ENCODE results near the gene SLIT3. TPM values are rescaled to one million over a fixed set of nuclear protein-coding genes. Genes with fewer than 3 reads are reported as not detected.

SLIT3 gene
- total RNA-seq, 2 experiments from 2014 or later, result 5.4 to 7.3 TPM

DNA sequence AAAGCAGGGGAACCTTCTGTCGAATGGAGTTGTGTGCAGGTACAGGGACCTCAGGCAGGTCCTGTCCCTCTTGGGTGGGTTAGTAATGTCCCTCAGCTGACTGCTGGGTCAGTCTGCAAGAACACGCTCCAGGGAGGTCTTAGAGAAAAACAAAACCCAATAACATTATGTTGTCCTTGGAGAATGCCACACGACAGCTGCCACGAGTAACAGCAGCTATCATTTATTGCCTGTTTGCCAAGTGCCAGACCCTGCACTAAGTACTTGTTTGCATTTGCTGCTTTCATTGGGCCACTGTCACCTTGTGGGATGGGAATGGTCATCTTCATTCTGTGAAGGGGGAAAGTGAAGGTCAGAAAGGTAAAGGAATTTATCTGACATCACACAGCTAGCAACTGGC is 310.3 kb downstream of the SLIT3 start:
- Mint-ChIP-seq H3K4me1 (peaks cover 4% of the 10 kb centered on the region), H3K36me3 (ENCODE audit: low read depth) (no peaks in the 10 kb centered on the region), H3K4me3 (no peak overlapping the region), H3K27ac (no peak overlapping the region), H3K27me3 (peaks cover 11% of the 10 kb centered on the region), H3K9me3 (ENCODE audit: low read depth) (no peaks in the 10 kb centered on the region)
- ATAC-seq, result no peak
- intact Hi-C loops (cut with DNase I, micrococcal nuclease), result no loop called here
- POLR2A ChIA-PET, result no interaction called here
- DNase-seq, result no peak
- CTCF ChIA-PET, result interaction anchor here (0.6 to 1.2 kb wide), 2 partner anchors 333 to 1038 kb away, joined by 3 read pairs; no protein-coding TSS in a partner anchor

- no peaks in the 10 kb centered on the region for H3K9me3 Mint-ChIP-seq (ENCODE audit: low read depth)
- ChIA-PET POLR2A (no interaction called here), CTCF (interaction anchor here (1.2 kb wide), 1 partner anchor 1039 kb away, joined by 3 read pairs; no protein-coding TSS in a partner anchor)
- H3K4me1 Mint-ChIP-seq, result peaks cover 4% of the 10 kb centered on the region
- no peak overlapping the region for H3K27ac Mint-ChIP-seq
- H3K4me3 Mint-ChIP-seq, result no peak overlapping the region
- DNase-seq (no peak), ATAC-seq (no peak)
- H3K27me3 Mint-ChIP-seq, result peaks cover 9% of the 10 kb centered on the region
- no peaks in the 10 kb centered on the region for H3K36me3 Mint-ChIP-seq (ENCODE audit: low read depth)
- intact Hi-C loops (cut with DNase I, micrococcal nuclease), result loop anchor here (5.0 to 10.0 kb wide), 4 partner anchors 97 to 725 kb away; partner anchors contain the start of gene SLIT3 (in 1 of the 2)
Measured at GRCh38 chr5:168989731-168990505, 311.0 kb downstream of the SLIT3 start.

- intact Hi-C loops (cut with DNase I, micrococcal nuclease), result loop anchor here (1.0 to 10.0 kb wide), 5 partner anchors 99 to 724 kb away; partner anchors contain the start of gene SLIT3 (in 1 of the 2)
- peaks cover 9% of the 10 kb centered on the region for H3K27me3 Mint-ChIP-seq
- no peak overlapping the region for H3K4me3 Mint-ChIP-seq
- CTCF ChIA-PET, result interaction anchor here (0.6 to 1.9 kb wide), 4 partner anchors 12 to 315 kb away, joined by 3 to 8 read pairs (median 6); no protein-coding TSS in a partner anchor
- H3K4me1 Mint-ChIP-seq, result peaks cover 4% of the 10 kb centered on the region
- POLR2A ChIA-PET, result no interaction called here
- no peaks in the 10 kb centered on the region for H3K9me3 Mint-ChIP-seq (ENCODE audit: low read depth)
- ATAC-seq (no peak), DNase-seq (no peak)
- H3K27ac Mint-ChIP-seq, result no peak overlapping the region
- no peaks in the 10 kb centered on the region for H3K36me3 Mint-ChIP-seq (ENCODE audit: low read depth)
Measured at GRCh38 chr5:168988699-168989098, 312.2 kb downstream of the SLIT3 start.

DNA sequence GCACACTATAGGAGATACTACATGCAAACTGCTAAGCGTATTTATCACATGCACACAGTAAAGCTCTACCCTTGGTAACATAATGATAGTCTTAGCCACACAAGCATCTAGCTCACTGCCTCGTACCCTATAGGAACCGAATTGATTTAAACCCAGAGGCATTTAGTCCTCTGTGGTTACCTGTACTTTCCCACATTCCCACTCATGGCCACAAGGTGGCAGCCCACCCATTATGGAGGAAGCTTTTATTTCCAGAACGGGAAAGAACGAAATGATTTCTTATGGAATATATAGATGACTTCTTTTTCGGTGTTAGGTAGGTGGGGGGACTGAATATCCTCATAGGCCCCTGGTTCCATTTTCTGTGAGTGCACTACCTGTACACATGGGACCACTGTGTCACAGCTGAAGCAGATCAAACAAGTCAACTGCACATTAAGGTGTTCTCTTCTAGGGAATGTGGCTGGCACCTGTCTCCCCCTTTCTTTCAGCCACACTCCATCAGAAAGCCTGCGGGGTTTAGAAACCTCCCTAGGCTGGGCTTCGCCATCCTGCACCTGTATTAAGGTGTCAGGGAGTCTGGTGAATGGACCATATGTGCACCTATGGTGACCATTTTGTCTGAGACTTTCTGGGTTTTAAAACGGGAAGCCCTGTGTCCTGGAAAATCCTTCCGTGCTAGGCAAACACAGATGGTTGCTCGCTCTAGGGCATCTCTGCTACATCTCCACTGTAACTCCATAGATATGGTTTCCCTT is 313.2 kb downstream of the SLIT3 start:
- peak; percentile 63 for ATAC-seq
- Mint-ChIP-seq H3K9me3 (ENCODE audit: low read depth) (no peaks in the 10 kb centered on the region), H3K27ac (no peak overlapping the region), H3K4me3 (no peak overlapping the region), H3K36me3 (ENCODE audit: low read depth) (no peaks in the 10 kb centered on the region), H3K27me3 (peaks cover 9% of the 10 kb centered on the region), H3K4me1 (peaks cover 4% of the 10 kb centered on the region)
- POLR2A ChIA-PET, result no interaction called here
- CTCF ChIA-PET, result interaction anchor here (0.6 to 1.9 kb wide), 16 partner anchors 8 to 596 kb away, joined by 3 to 13 read pairs (median 3); partner anchors contain the start of gene SPDL1
- intact Hi-C loops (cut with DNase I, micrococcal nuclease), result loop anchor here (1.0 to 10.0 kb wide), 7 partner anchors 100 to 723 kb away; partner anchors contain the start of gene SLIT3 (in 1 of the 2)
- DNase-seq, result peak; percentile 79

DNA sequence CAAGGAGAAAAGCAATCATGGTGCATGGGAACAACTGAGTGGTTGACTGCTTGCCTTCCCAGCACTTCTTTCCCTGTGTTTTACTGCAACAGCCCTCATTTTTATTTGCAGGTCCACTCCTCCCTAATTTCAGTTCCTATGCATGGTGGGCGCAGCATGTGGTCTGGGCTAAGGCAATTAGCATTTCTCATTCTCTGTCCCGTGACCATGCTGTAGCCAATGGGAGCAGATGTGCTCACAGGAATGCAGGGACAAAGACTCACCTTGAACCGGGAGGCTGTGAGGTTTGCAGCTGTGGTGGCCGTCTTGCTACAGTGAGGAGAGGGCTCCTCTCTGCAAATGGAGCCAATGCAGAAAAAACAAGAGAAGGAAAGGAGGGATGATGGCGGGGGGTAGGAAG is 315.5 kb downstream of the SLIT3 start:
- no peak for ATAC-seq
- Mint-ChIP-seq H3K27ac (no peak overlapping the region), H3K4me3 (no peak overlapping the region), H3K4me1 (peaks cover 4% of the 10 kb centered on the region), H3K36me3 (ENCODE audit: low read depth) (no peaks in the 10 kb centered on the region), H3K9me3 (ENCODE audit: low read depth) (no peaks in the 10 kb centered on the region), H3K27me3 (peaks cover 9% of the 10 kb centered on the region)
- no peak for DNase-seq
- ChIA-PET POLR2A (no interaction called here), CTCF (interaction anchor here (0.7 kb wide), 1 partner anchor 701 kb away, joined by 3 read pairs; no protein-coding TSS in a partner anchor)
- intact Hi-C loops (cut with DNase I, micrococcal nuclease), result loop anchor here (5.0 to 10.0 kb wide), 4 partner anchors 102 to 721 kb away; partner anchors contain the start of gene SLIT3 (in 1 of the 2)

GRCh38 chr5:168984135-168984675 is 316.7 kb downstream of the SLIT3 start:
- POLR2A ChIA-PET, result no interaction called here
- Mint-ChIP-seq H3K27me3 (peaks cover 9% of the 10 kb centered on the region), H3K4me1 (peaks cover 4% of the 10 kb centered on the region), H3K27ac (no peak overlapping the region), H3K4me3 (no peak overlapping the region), H3K36me3 (ENCODE audit: low read depth) (no peaks in the 10 kb centered on the region), H3K9me3 (ENCODE audit: low read depth) (no peaks in the 10 kb centered on the region)
- intact Hi-C loops (cut with DNase I, micrococcal nuclease), result loop anchor here in 1 of 2 experiments (10.0 kb wide), 1 partner anchor 719 kb away; no protein-coding TSS in a partner anchor
- CTCF ChIA-PET, result no interaction called here
- DNase-seq (no peak), ATAC-seq (no peak)

DNA sequence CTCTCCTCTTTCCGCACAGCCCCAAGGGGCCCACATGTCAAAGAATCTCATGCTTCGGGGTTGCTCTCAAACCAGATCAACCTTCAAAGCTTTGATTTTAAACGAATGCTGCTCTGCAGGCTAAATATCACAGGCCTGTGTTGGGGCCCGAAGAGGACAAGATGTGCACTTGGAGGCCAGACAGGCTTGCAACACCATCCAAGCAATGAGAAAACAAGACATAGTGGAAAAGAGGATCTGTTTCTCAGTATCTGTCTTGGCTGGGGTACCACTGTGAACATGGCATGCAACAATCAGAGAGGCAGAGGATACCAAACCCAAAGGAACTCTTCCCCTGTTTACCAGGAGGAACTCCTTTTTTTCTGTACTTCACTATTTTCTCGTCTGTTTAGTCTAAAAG is 321.8 kb downstream of the SLIT3 start:
- intact Hi-C loops (cut with DNase I, micrococcal nuclease), result no loop called here
- H3K27me3 Mint-ChIP-seq, result peaks cover 18% of the 10 kb centered on the region
- peaks cover 2% of the 10 kb centered on the region for H3K4me1 Mint-ChIP-seq
- ATAC-seq, result no peak
- no peaks in the 10 kb centered on the region for H3K36me3 Mint-ChIP-seq (ENCODE audit: low read depth)
- H3K9me3 Mint-ChIP-seq (ENCODE audit: low read depth), result no peaks in the 10 kb centered on the region
- H3K4me3 Mint-ChIP-seq, result no peak overlapping the region
- POLR2A ChIA-PET, result no interaction called here
- H3K27ac Mint-ChIP-seq, result no peak overlapping the region
- no peak for DNase-seq
- CTCF ChIA-PET, result interaction anchor here (1.0 to 1.4 kb wide), 2 partner anchors 8 to 303 kb away, joined by 3 to 4 read pairs; no protein-coding TSS in a partner anchor

- no peak overlapping the region for H3K4me3 Mint-ChIP-seq
- ATAC-seq (no peak), DNase-seq (no peak)
- no peak overlapping the region for H3K27ac Mint-ChIP-seq
- H3K27me3 Mint-ChIP-seq, result peaks cover 23% of the 10 kb centered on the region
- no peaks in the 10 kb centered on the region for H3K36me3 Mint-ChIP-seq (ENCODE audit: low read depth)
- CTCF ChIA-PET, result interaction anchor here (0.8 to 1.0 kb wide), 2 partner anchors 9 to 35 kb away, joined by 3 to 4 read pairs; no protein-coding TSS in a partner anchor
- H3K9me3 Mint-ChIP-seq (ENCODE audit: low read depth), result no peaks in the 10 kb centered on the region
- POLR2A ChIA-PET, result no interaction called here
- peaks cover 2% of the 10 kb centered on the region for H3K4me1 Mint-ChIP-seq
- intact Hi-C loops (cut with DNase I, micrococcal nuclease), result no loop called here
Measured at GRCh38 chr5:168978500-168978899, 322.4 kb downstream of the SLIT3 start.

DNA sequence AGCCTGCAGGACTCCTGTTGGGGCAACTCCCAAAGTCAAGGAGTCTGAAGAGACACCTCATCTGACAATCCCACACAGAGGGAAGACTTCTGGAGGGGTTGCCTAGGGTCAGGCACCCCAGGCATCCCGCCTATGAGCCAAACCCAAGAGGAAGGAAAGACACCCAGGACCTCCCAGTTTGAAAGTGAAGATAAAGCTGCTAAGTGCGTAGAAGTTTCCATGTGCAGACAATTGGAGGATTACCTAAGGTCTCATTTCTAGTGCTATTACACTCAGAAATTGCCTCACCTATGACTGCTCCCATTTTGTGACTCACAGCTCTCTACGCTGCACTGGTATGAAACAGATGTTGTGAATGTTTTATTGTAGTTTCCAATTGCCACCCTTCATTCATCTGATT is 322.9 kb downstream of the SLIT3 start:
- Mint-ChIP-seq H3K9me3 (ENCODE audit: low read depth) (no peaks in the 10 kb centered on the region), H3K27me3 (peaks cover 24% of the 10 kb centered on the region), H3K4me3 (no peak overlapping the region), H3K27ac (no peak overlapping the region), H3K36me3 (ENCODE audit: low read depth) (no peaks in the 10 kb centered on the region), H3K4me1 (peaks cover 2% of the 10 kb centered on the region)
- ChIA-PET CTCF (interaction anchor here (0.6 to 0.8 kb wide), 2 partner anchors 35 to 231 kb away, joined by 3 read pairs; no protein-coding TSS in a partner anchor), POLR2A (no interaction called here)
- ATAC-seq, result peak; percentile 90
- intact Hi-C loops (cut with DNase I, micrococcal nuclease), result no loop called here
- no peak for DNase-seq

- H3K4me1 Mint-ChIP-seq, result peaks cover 2% of the 10 kb centered on the region
- ChIA-PET CTCF (interaction anchor here (1.7 kb wide), 1 partner anchor 12 kb away, joined by 6 read pairs; no protein-coding TSS in a partner anchor), POLR2A (no interaction called here)
- peaks cover 32% of the 10 kb centered on the region for H3K27me3 Mint-ChIP-seq
- H3K4me3 Mint-ChIP-seq, result no peak overlapping the region
- H3K9me3 Mint-ChIP-seq (ENCODE audit: low read depth), result no peaks in the 10 kb centered on the region
- H3K36me3 Mint-ChIP-seq (ENCODE audit: low read depth), result no peaks in the 10 kb centered on the region
- no peak overlapping the region for H3K27ac Mint-ChIP-seq
- ATAC-seq, result no peak
- intact Hi-C loops (cut with DNase I, micrococcal nuclease), result no loop called here
- no peak for DNase-seq
Measured at GRCh38 chr5:168976311-168976970, 324.5 kb downstream of the SLIT3 start.

- no peak overlapping the region for H3K27ac Mint-ChIP-seq
- H3K9me3 Mint-ChIP-seq (ENCODE audit: low read depth), result no peaks in the 10 kb centered on the region
- no peak overlapping the region for H3K4me3 Mint-ChIP-seq
- H3K27me3 Mint-ChIP-seq, result peaks cover 41% of the 10 kb centered on the region
- H3K36me3 Mint-ChIP-seq (ENCODE audit: low read depth), result no peaks in the 10 kb centered on the region
- ChIA-PET CTCF (no interaction called here), POLR2A (no interaction called here)
- no peak for DNase-seq
- peaks cover 2% of the 10 kb centered on the region for H3K4me1 Mint-ChIP-seq
- no peak for ATAC-seq
- intact Hi-C loops (cut with DNase I, micrococcal nuclease), result no loop called here
Measured at GRCh38 chr5:168975331-168975730, 325.6 kb downstream of the SLIT3 start.

Measured in activated CD4-positive, alpha-beta T cell treated with anti-CD3 and anti-CD28 coated beads for 36 hours (primary cell).